Measurements from ENCODE around the gene SRSF4. TPM values are rescaled to one million over a fixed set of nuclear protein-coding genes. Genes with fewer than 3 reads are reported as not detected.

The SRSF4 gene
- total and polyA plus RNA-seq, 3 donors from 2014 or later: 63.2 to 81.7 (median 77.1) TPM

GRCh38 chr1:29119121-29119929, 62.4 kb downstream of the SRSF4 start:
- H3K36me3 ChIP-seq (ENCODE audit: low read depth, missing control alignments): no peaks in the 10 kb centered on the region
- H3K27me3 ChIP-seq: no peaks in the 10 kb centered on the region
- no peak overlapping the region for H3K27ac ChIP-seq
- H3K4me3 ChIP-seq: no peak overlapping the region
- intact Hi-C loops (cut with DNase I; ENCODE audit: low total_unique reads): no loop called here
- no peak for DNase-seq
- TF ChIP-seq POLR2A (IDR thresholded peaks at IDR 0.05) (no peak), CTCF (IDR thresholded peaks at IDR 0.05) (no peak)
- peaks cover 14% of the 10 kb centered on the region for H3K4me1 ChIP-seq
- no peaks in the 10 kb centered on the region for H3K9me3 ChIP-seq
- 80 to 89% methylated on average over 12 of the region's 12 CpGs for WGBS, 2 donors

- Histone ChIP-seq H3K36me3 (ENCODE audit: low read depth, missing control alignments) (no peaks in the 10 kb centered on the region), H3K27ac (no peak overlapping the region), H3K4me3 (no peak overlapping the region), H3K4me1 (peaks cover 14% of the 10 kb centered on the region), H3K9me3 (no peaks in the 10 kb centered on the region), H3K27me3 (no peaks in the 10 kb centered on the region)
- DNase-seq: peak; percentile 61
- TF ChIP-seq CTCF (IDR thresholded peaks at IDR 0.05) (peak; percentile 15 to 28 (median 16)), POLR2A (IDR thresholded peaks at IDR 0.05) (no peak)
- WGBS, 2 donors: 48 to 49% methylated on average over 2 of the region's 2 CpGs
- intact Hi-C loops (cut with DNase I; ENCODE audit: low total_unique reads): no loop called here
Measured at GRCh38 chr1:29117381-29117780, 64.3 kb downstream of the SRSF4 start.

- Histone ChIP-seq H3K27me3 (no peaks in the 10 kb centered on the region), H3K36me3 (ENCODE audit: low read depth, missing control alignments) (no peaks in the 10 kb centered on the region), H3K4me3 (no peak overlapping the region), H3K9me3 (no peaks in the 10 kb centered on the region), H3K27ac (no peak overlapping the region), H3K4me1 (peaks cover 10% of the 10 kb centered on the region)
- 79 to 90% methylated on average over 1 of the region's 1 CpG for WGBS, 2 donors
- DNase-seq: no peak
- TF ChIP-seq POLR2A (IDR thresholded peaks at IDR 0.05) (no peak), CTCF (IDR thresholded peaks at IDR 0.05) (no peak)
- intact Hi-C loops (cut with DNase I; ENCODE audit: low total_unique reads): no loop called here
Measured at GRCh38 chr1:29114654-29115053, 67.0 kb downstream of the SRSF4 start.

GRCh38 chr1:29113413-29114117, 68.1 kb downstream of the SRSF4 start:
- intact Hi-C loops (cut with DNase I; ENCODE audit: low total_unique reads): no loop called here
- no peaks in the 10 kb centered on the region for H3K36me3 ChIP-seq (ENCODE audit: low read depth, missing control alignments)

More at GRCh38 chr1:29113413-29114117, 68.1 kb downstream of the SRSF4 start:
- TF ChIP-seq POLR2A (IDR thresholded peaks at IDR 0.05) (no peak), CTCF (IDR thresholded peaks at IDR 0.05) (no peak)
- H3K4me3 ChIP-seq: no peak overlapping the region
- H3K9me3 ChIP-seq: no peaks in the 10 kb centered on the region
- H3K27ac ChIP-seq: no peak overlapping the region
- DNase-seq: no peak
- 58 to 76% methylated on average over 6 of the region's 6 CpGs for WGBS, 2 donors
- peaks cover 10% of the 10 kb centered on the region for H3K4me1 ChIP-seq
- no peaks in the 10 kb centered on the region for H3K27me3 ChIP-seq

Data from testis (tissue), 3 donors.